Chondrocyte (in vitro differentiated cells): ENCODE results near the gene TREML4. TPM values are rescaled to one million over a fixed set of nuclear protein-coding genes. Genes with fewer than 3 reads are reported as not detected.

ENCODE experiments used
- DNase-seq: peaks from one replicate; pipeline ENCODE4 v3.0.0; 2021; ENCODE audit warnings: mixed read lengths, low spot score
- H3K27ac Mint-ChIP-seq: one replicate; pipeline ENCODE4 v1.8.0; 2021; ENCODE audit warnings: mild to moderate bottlenecking, moderate library complexity, mixed read lengths; ENCODE audit not compliant: unreplicated experiment
- H3K27me3 Mint-ChIP-seq: 2 replicates; pipeline ENCODE4 v1.8.0; 2021; ENCODE audit warnings: low read depth, mixed read lengths
- H3K36me3 Mint-ChIP-seq: 2 replicates; pipeline ENCODE4 v1.8.0; 2021; ENCODE audit warnings: low read depth, mixed read lengths
- H3K4me1 Mint-ChIP-seq: 2 replicates; pipeline ENCODE4 v1.8.0; 2021; ENCODE audit warnings: low read depth, mild to moderate bottlenecking, mixed read lengths
- H3K4me3 Mint-ChIP-seq: one replicate; pipeline ENCODE4 v1.8.0; 2021; ENCODE audit warnings: mild to moderate bottlenecking, moderate library complexity, mixed read lengths; ENCODE audit not compliant: unreplicated experiment
- H3K9me3 Mint-ChIP-seq: 2 replicates; pipeline ENCODE4 v1.8.0; 2021; ENCODE audit warnings: low read depth, mixed read lengths
- CTCF ChIP-seq: fragments of 200-600 bp; sonication (generic); IDR thresholded peaks from 2 replicates; pipeline ENCODE4 v1.5.0; 2021; ENCODE audit warnings: antibody characterized with exemption, mild to moderate bottlenecking, moderate library complexity
- total RNA-seq: library from RNA; stranded (reverse); gene quantifications from 3 replicates; pipeline ENCODE4 v1.2.1, GENCODE V29; 2021

The TREML4 gene
- total RNA-seq, 1 donor from 2014 or later, result not detected

- Mint-ChIP-seq H3K9me3 (no peaks in the 10 kb centered on the region), H3K4me1 (peaks cover 13% of the 10 kb centered on the region), H3K4me3 (no peak overlapping the region), H3K27ac (no peak overlapping the region), H3K27me3 (peaks cover 20% of the 10 kb centered on the region), H3K36me3 (no peaks in the 10 kb centered on the region)
- TF ChIP-seq CTCF, result no peak
- no peak for DNase-seq
Observed at GRCh38 chr6:41284726-41285125, 56.6 kb downstream of the TREML4 start.

DNA sequence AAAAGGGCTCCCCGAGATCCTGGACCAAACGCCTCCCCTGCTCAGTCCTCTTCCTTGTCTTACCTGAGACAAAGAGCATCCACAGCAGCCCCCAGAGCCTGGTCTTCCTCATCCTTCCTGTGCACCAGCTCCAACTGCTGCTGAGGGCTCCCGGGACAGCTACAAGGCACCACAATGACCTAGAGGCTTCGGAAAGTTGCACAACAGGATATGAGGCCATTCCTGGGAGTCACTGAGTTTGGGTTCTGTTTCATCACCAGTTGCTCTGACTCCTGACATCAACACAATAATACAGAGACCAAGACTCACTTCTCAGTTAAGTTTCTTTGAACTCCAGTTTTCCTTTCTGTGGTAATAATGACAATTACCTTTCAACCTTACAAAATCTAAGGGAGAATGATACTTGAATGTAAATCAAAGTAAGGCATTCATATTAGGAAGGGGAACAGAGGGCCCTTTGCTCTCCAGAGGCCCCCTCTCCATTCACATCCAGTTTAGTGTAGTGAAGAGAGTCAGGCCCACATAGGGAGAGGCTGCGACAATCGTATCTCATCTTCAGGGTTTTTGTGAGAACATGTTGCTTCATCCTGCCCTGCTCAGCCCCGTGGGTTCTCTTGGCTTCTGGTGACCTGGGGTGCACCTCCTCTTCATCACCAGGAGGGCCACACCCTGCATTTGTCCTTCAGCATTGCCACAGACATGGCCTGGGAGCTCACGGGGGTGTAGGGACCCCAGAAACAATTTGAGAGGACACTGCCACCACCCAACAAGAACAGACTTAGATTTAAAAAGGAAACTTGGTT, 58.6 kb downstream of the TREML4 start, which contains the start of gene TREM1:
Gene TREM1 (minus strand): TSS at position 139 of the 803 bp plus-strand sequence. CDS start 27 bp downstream, at position 112.
- Mint-ChIP-seq H3K9me3 (no peaks in the 10 kb centered on the region), H3K36me3 (no peaks in the 10 kb centered on the region), H3K4me3 (no peak within 1 kb of the TSS), H3K4me1 (peaks cover 13% of the 10 kb centered on the region), H3K27me3 (peaks cover 20% of the 10 kb centered on the region), H3K27ac (no peak within 1 kb of the TSS)
- no peak for TF ChIP-seq CTCF
- DNase-seq, result no peak

DNA sequence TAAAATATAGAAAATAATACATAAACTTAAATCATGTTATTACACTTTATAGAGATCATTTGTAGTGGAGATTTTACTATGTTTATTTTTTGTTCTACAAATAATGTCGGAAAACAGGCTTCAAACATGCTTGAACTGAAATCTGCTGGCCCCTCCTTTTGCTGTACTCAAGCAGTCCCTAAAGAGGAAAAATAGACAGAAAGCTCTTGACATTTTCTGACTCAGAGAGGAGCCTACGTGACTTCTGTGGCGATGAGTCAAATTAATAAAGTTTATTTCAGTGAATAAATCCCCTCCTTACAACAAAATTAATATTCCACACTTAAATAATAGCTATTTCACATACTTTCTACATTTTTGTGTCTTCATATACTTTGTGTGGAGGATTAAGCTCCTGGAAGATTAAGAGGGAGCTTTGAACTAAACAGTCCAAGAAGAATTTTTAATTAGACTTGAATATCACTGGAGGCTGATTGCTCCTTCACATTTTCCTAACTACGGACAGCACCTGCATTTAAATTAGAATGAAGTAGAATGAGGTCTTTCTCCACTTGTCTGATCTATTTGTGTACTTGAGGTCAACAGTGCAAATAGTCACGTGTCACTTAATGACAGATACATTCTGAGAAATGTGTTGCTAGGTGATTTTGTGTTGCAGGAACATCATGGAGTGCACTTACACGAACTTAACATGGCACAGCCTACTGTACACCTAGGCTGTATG, 60.0 kb downstream of the TREML4 start:
- Mint-ChIP-seq H3K4me3 (no peak overlapping the region), H3K4me1 (peaks cover 13% of the 10 kb centered on the region), H3K27ac (no peak overlapping the region), H3K9me3 (no peaks in the 10 kb centered on the region), H3K27me3 (peaks cover 27% of the 10 kb centered on the region), H3K36me3 (no peaks in the 10 kb centered on the region)
- DNase-seq, result no peak
- TF ChIP-seq CTCF, result no peak

Other genes starting within 250 kb of the TREML4 start
- 0.25 to 0.36 TPM in 2 of 3 replicates, not detected in the other for gene UNC5CL, start 189.1 kb upstream of the TREML4 start, total RNA-seq
- gene TSPO2, start 185.9 kb upstream of the TREML4 start, total RNA-seq, result not detected in 3 replicates
- gene APOBEC2, start 175.1 kb upstream of the TREML4 start, total RNA-seq, result not detected in 3 replicates
- gene OARD1, start 156.0 kb upstream of the TREML4 start, total RNA-seq, result 11.4 to 12.2 TPM (median 12.2 TPM) in 3 replicates
- gene NFYA, start 155.4 kb upstream of the TREML4 start, total RNA-seq, result 18.8 to 24.7 TPM (median 20.5 TPM) in 3 replicates
- not detected in 3 replicates for gene TREML1, start 74.0 kb upstream of the TREML4 start, total RNA-seq
- gene TREM2, start 65.2 kb upstream of the TREML4 start, total RNA-seq, result not detected in 3 replicates
- not detected in 3 replicates for gene TREML2, start 27.2 kb upstream of the TREML4 start, total RNA-seq
- 0.25 TPM in 1 of 3 replicates, not detected in the others for gene TREM1, start 58.3 kb downstream of the TREML4 start, total RNA-seq
- gene NCR2, start 107.3 kb downstream of the TREML4 start, total RNA-seq, result not detected in 3 replicates